GM12875 (cell line): Measurements from ENCODE around the gene CPAMD8.
"Not testable (repeated sequence)": the region's sequence is repeated elsewhere in the genome, so short reads cannot be mapped to it uniquely, and the experiment has no call there.

Experiments
- H3K4me3 ChIP-seq: one replicate; pipeline ENCODE4 v1.5.1; 2011; ENCODE audit warnings: low read depth, low read length, control low read depth
- TF ChIP-seq, protein P1 (sequence below): IDR thresholded peaks from 2 replicates; pipeline ENCODE4 v1.5.1; 2011; ENCODE audit warnings: low read depth, mild to moderate bottlenecking, control low read depth, inconsistent platforms, low read length, moderate library complexity, borderline replicate concordance; ENCODE audit not compliant: insufficient read depth

CPAMD8 gene

GRCh38 chr19:16878181-16878965 lies 148.2 kb downstream of the CPAMD8 start:
- TF ChIP-seq, protein P1, sequence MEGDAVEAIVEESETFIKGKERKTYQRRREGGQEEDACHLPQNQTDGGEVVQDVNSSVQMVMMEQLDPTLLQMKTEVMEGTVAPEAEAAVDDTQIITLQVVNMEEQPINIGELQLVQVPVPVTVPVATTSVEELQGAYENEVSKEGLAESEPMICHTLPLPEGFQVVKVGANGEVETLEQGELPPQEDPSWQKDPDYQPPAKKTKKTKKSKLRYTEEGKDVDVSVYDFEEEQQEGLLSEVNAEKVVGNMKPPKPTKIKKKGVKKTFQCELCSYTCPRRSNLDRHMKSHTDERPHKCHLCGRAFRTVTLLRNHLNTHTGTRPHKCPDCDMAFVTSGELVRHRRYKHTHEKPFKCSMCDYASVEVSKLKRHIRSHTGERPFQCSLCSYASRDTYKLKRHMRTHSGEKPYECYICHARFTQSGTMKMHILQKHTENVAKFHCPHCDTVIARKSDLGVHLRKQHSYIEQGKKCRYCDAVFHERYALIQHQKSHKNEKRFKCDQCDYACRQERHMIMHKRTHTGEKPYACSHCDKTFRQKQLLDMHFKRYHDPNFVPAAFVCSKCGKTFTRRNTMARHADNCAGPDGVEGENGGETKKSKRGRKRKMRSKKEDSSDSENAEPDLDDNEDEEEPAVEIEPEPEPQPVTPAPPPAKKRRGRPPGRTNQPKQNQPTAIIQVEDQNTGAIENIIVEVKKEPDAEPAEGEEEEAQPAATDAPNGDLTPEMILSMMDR, result no peak

GRCh38 chr19:16877581-16877980 lies 149.0 kb downstream of the CPAMD8 start:
- TF ChIP-seq, protein P1, result no peak
- H3K4me3 ChIP-seq, result no peak overlapping the region

More at GRCh38 chr19:16878181-16878965, 148.2 kb downstream of the CPAMD8 start:
- no peak overlapping the region for H3K4me3 ChIP-seq

- TF ChIP-seq, protein P1, result no peak
- H3K4me3 ChIP-seq, result no peak overlapping the region
Measured at GRCh38 chr19:16876904-16877361, 149.7 kb downstream of the CPAMD8 start.

DNA sequence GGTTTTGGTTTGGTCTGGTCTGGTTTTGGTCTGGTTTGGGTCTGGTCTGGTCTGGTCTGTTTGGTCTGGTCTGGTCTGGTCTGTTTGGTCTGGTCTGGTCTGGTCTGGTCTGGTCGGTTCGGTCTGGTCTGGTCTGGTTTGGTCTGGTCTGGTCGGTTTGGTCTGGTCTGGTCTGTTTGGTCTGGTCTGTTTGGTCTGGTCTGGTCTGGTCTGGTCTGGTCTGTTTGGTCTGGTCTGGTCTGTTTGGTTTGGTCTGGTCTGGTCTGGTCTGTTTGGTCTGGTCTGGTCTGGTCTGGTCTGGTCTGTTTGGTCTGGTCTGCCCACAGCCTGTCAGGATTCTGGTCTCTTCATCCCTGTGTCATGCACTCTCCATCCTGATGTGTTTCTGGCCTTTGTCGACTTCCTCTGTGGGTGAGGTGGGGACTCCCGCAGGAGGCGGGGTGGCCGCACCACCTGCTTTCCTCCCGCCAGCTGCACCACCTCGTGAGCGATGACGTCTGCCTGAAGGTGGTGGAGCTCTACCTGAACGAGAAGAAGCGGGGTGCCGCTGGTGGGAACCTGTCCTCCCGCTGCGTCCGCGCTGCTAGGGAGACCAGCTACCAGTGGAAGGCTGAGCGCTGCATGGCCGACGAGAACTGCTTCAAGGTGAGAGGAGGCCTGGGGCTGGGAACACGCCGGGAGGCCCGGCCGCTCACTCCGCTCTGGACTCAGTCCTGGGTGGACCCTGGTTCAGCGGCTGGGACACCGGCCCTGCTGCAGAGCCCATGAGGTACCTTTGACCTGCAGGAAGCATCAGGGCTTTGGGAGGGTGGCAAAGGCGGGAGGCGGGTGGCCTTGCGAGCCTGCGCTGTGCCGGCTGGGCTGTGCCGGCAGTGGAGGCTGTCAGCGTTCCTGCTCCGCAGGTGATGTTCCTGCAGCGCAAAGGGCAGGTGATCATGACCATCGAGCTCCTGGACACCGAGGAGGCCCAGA lies 150.7 kb downstream of the CPAMD8 start:
- TF ChIP-seq, protein P1, result no peak
- no peak overlapping the region for H3K4me3 ChIP-seq

- H3K4me3 ChIP-seq, result not testable (repeated sequence)
Measured at GRCh38 chr19:16874978-16875299, 151.7 kb downstream of the CPAMD8 start.

- TF ChIP-seq, protein P1, result no peak
- H3K4me3 ChIP-seq, result no peak overlapping the region
Measured at GRCh38 chr19:16874250-16874977, 152.2 kb downstream of the CPAMD8 start.

DNA sequence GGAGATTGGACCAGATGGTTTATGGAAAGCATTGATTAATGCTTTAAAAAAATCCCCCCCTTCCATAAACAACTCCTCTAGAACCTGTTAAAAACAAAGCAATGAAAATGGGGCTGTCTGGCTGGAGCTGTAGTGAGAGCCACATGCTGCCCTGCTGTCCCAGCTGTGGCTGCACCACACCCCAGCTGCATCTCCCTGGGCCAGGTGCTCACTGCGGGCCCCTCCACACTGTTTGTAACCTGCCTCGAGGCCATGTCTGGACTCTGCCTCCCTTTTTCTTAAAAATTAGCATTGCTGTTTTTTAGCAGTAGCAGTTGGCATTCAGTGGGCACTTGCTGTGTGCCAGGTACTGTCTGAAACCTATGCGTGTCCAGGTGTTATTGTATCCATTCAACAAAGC lies 153.0 kb downstream of the CPAMD8 start:
- no peak overlapping the region for H3K4me3 ChIP-seq
- TF ChIP-seq, protein P1, result no peak
